ENCODE data around the gene DLGAP4. TPM values are rescaled to one million over a fixed set of nuclear protein-coding genes. Genes with fewer than 3 reads are reported as not detected.

DLGAP4 gene
- total and polyA plus RNA-seq, 2 of the 13 experiments (the other 11 are each of a cell fraction or from before 2014, with no cell fraction given): 15.2 to 26.7 TPM

- TF ChIP-seq HBP1 (CRISPR knock-in tag; IDR thresholded peaks at IDR 0.05; ENCODE audit: low read depth) (no peak), ZXDC (CRISPR knock-in tag; IDR thresholded peaks at IDR 0.05) (no peak), THYN1 (CRISPR knock-in tag; IDR thresholded peaks at IDR 0.05; ENCODE audit: borderline replicate concordance, low read depth) (no peak), ZNF20 (CRISPR knock-in tag; IDR thresholded peaks at IDR 0.05) (no peak), TARDBP (CRISPR knock-in tag; IDR thresholded peaks at IDR 0.05) (no peak), ZNF552 (CRISPR knock-in tag; IDR thresholded peaks at IDR 0.05; ENCODE audit: borderline replicate concordance) (no peak), HIVEP1 (CRISPR knock-in tag; IDR thresholded peaks at IDR 0.05) (no peak), ZNF17 (CRISPR knock-in tag; IDR thresholded peaks at IDR 0.05) (no peak), HES4 (CRISPR knock-in tag; IDR thresholded peaks at IDR 0.05; ENCODE audit: borderline replicate concordance) (no peak), CC2D1A (CRISPR knock-in tag; IDR thresholded peaks at IDR 0.05) (no peak), IRF9 (CRISPR knock-in tag; IDR thresholded peaks at IDR 0.05; ENCODE audit: borderline replicate concordance) (no peak), ZNF747 (CRISPR knock-in tag; IDR thresholded peaks at IDR 0.05; ENCODE audit: borderline replicate concordance) (no peak), ZFY (CRISPR knock-in tag; IDR thresholded peaks at IDR 0.05) (0 out of 2 replicates have a peak, but pooled peaks have one; percentile 8), ARID4A (CRISPR knock-in tag; IDR thresholded peaks at IDR 0.05; ENCODE audit: borderline replicate concordance) (peak; percentile 11; the same call in 1 of the 2 replicates), ZNF841 (CRISPR knock-in tag; IDR thresholded peaks at IDR 0.05; ENCODE audit: borderline replicate concordance) (no peak), ZNF460 (CRISPR knock-in tag; IDR thresholded peaks at IDR 0.05; ENCODE audit: borderline replicate concordance) (peak; percentile 34; the same call in 1 of the 2 replicates), DMTF1 (CRISPR knock-in tag; IDR thresholded peaks at IDR 0.05) (no peak)
These were observed 263.8 kb downstream of the DLGAP4 start (continued) for GRCh38 chr20:36569847-36570429.

All from HepG2 (cell line).